Measurements from ENCODE around the gene PLEKHM2.

Gene PLEKHM2

GRCh38 chr1:15755021-15755645 lies 71.0 kb downstream of the PLEKHM2 start:
- TF ChIP-seq CTCF (IDR thresholded peaks at IDR 0.05; ENCODE audit: insufficient read depth, low read length, poor library complexity, severe bottlenecking), result no peak
- peaks cover 1% of the 10 kb centered on the region for H3K27me3 ChIP-seq (replicated peaks; ENCODE audit: control insufficient read depth, insufficient read depth, low read length)
- DNase-seq (ENCODE audit: extremely low read depth, insufficient read length), result no peak
- H3K4me3 ChIP-seq (replicated peaks; ENCODE audit: low read depth, low read length), result no peak overlapping the region
- H3K36me3 ChIP-seq (ENCODE audit: control insufficient read depth, insufficient read depth, low read length), result no peaks in the 10 kb centered on the region

- no peak for DNase-seq (ENCODE audit: extremely low read depth, insufficient read length)
- H3K36me3 ChIP-seq (ENCODE audit: control insufficient read depth, insufficient read depth, low read length), result no peaks in the 10 kb centered on the region
- TF ChIP-seq CTCF (IDR thresholded peaks at IDR 0.05; ENCODE audit: insufficient read depth, low read length, poor library complexity, severe bottlenecking), result no peak
- H3K27me3 ChIP-seq (replicated peaks; ENCODE audit: control insufficient read depth, insufficient read depth, low read length), result peaks cover 1% of the 10 kb centered on the region
- H3K4me3 ChIP-seq (replicated peaks; ENCODE audit: low read depth, low read length), result no peak overlapping the region
These were observed 71.5 kb downstream of the PLEKHM2 start for GRCh38 chr1:15755646-15756040.

- H3K36me3 ChIP-seq (ENCODE audit: control insufficient read depth, insufficient read depth, low read length), result no peaks in the 10 kb centered on the region
- no peak for TF ChIP-seq CTCF (IDR thresholded peaks at IDR 0.05; ENCODE audit: insufficient read depth, low read length, poor library complexity, severe bottlenecking)
- peaks cover 1% of the 10 kb centered on the region for H3K27me3 ChIP-seq (replicated peaks; ENCODE audit: control insufficient read depth, insufficient read depth, low read length)
- no peak overlapping the region for H3K4me3 ChIP-seq (replicated peaks; ENCODE audit: low read depth, low read length)
- no peak for DNase-seq (ENCODE audit: extremely low read depth, insufficient read length)
These were observed 72.3 kb downstream of the PLEKHM2 start for GRCh38 chr1:15756143-15757015.

GRCh38 chr1:15757016-15757543 lies 73.0 kb downstream of the PLEKHM2 start:
- no peaks in the 10 kb centered on the region for H3K36me3 ChIP-seq (ENCODE audit: control insufficient read depth, insufficient read depth, low read length)
- no peak for TF ChIP-seq CTCF (IDR thresholded peaks at IDR 0.05; ENCODE audit: insufficient read depth, low read length, poor library complexity, severe bottlenecking)
- no peak overlapping the region for H3K4me3 ChIP-seq (replicated peaks; ENCODE audit: low read depth, low read length)
- no peak for DNase-seq (ENCODE audit: extremely low read depth, insufficient read length)
- H3K27me3 ChIP-seq (replicated peaks; ENCODE audit: control insufficient read depth, insufficient read depth, low read length), result peaks cover 1% of the 10 kb centered on the region

GRCh38 chr1:15757575-15758342 lies 73.6 kb downstream of the PLEKHM2 start:
- DNase-seq (ENCODE audit: extremely low read depth, insufficient read length), result no peak
- Histone ChIP-seq H3K4me3 (replicated peaks; ENCODE audit: low read depth, low read length) (no peak overlapping the region), H3K36me3 (ENCODE audit: control insufficient read depth, insufficient read depth, low read length) (no peaks in the 10 kb centered on the region), H3K27me3 (replicated peaks; ENCODE audit: control insufficient read depth, insufficient read depth, low read length) (peaks cover 1% of the 10 kb centered on the region)
- TF ChIP-seq CTCF (IDR thresholded peaks at IDR 0.05; ENCODE audit: insufficient read depth, low read length, poor library complexity, severe bottlenecking), result no peak

Data from GM06990 (cell line).